Right ventricle myocardium superior (tissue), 1 donor: ENCODE measurements around the gene CDR2. TPM values are rescaled to one million over a fixed set of nuclear protein-coding genes. Genes with fewer than 3 reads are reported as not detected.

ENCODE experiments used
- ATAC-seq: fragments of 200-7000 bp; cut with Tn5 transposase; one replicate; pipeline ENCODE4 v1.9.1; 2020; ENCODE audit warnings: mild to moderate bottlenecking; ENCODE audit not compliant: poor library complexity
- DNase-seq: peaks from one replicate; pipeline ENCODE4 v3.0.0-alpha.2; 2020
- intact Hi-C: fragments of 100-400 bp; cut with DNase I; formaldehyde crosslinking; loops from one replicate; pipeline ENCODE4 v1.11.2; 2022
- total RNA-seq: library from RNA; stranded (reverse); fragmentation: NEBNext Ultra II Directional; extraction: Animal tissue kit (Norgen Biotek cat#: 25700); gene quantifications from one replicate; pipeline ENCODE4 v1.2.1, GENCODE V29; 2021
- donor health status: DM: no; HTN: yes; CAD: no; lungs with severe emphysema.

Gene CDR2
- total RNA-seq, 1 donor from 2014 or later, result 5.2 TPM

- intact Hi-C loops, result loop anchor here (1.0 to 10.0 kb wide), 2 partner anchors 101 to 302 kb away; no protein-coding TSS in a partner anchor
- ATAC-seq, result no peak
These were observed 78.0 kb downstream of the CDR2 start for GRCh38 chr16:22296225-22297113.

More at GRCh38 chr16:22296225-22297113, 78.0 kb downstream of the CDR2 start:
- DNase-seq, result no peak

Other genes with a start within 250 kb of the CDR2 start
- gene SDR42E2, start 212.1 kb downstream of the CDR2 start, total RNA-seq, result not detected
- 26.4 TPM for gene EEF2K, start 168.3 kb downstream of the CDR2 start, total RNA-seq
- 34.8 TPM for gene POLR3E, start 77.2 kb downstream of the CDR2 start, total RNA-seq
- 45.6 TPM for gene NPIPB5, start 136.3 kb upstream of the CDR2 start, total RNA-seq